ENCODE measurements around the gene SPPL3. TPM values are rescaled to one million over a fixed set of nuclear protein-coding genes. Genes with fewer than 3 reads are reported as not detected.

SPPL3 gene
- polyA plus RNA-seq, 1 experiment: 22.1 TPM

DNA sequence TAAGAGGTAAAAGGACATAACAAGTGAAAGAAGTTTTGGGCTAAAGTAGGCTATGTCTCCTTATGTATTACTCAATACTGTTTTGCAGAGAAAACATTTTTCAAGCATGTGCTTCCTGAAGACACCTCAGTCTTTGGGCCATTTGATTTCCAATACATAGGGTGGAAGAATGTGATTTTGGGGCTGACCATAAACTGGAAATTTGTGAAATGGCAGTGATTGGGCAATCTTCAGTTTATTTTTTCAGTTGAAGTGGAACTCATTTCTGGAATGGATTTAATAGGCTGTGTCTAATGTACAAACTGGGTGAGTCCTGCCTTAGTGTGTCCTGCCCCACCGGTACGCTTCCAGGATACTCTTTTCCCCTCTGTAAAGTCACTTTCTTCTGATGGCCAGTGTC is 181.4 kb downstream of the SPPL3 start:
- no peak for DNase-seq (ENCODE audit: low read depth, low spot score)
- Histone ChIP-seq H3K9me3 (ENCODE audit: control insufficient read depth, insufficient read depth, low read length) (no peaks in the 10 kb centered on the region), H3K27me3 (ENCODE audit: control insufficient read depth, insufficient read depth, low read length) (no peaks in the 10 kb centered on the region), H3K27ac (ENCODE audit: low read depth, low read length) (no peak overlapping the region), H3K4me3 (ENCODE audit: low read depth, low read length) (no peak overlapping the region)
- CTCF ChIA-PET: no interaction called here
- TF ChIP-seq, protein P1, sequence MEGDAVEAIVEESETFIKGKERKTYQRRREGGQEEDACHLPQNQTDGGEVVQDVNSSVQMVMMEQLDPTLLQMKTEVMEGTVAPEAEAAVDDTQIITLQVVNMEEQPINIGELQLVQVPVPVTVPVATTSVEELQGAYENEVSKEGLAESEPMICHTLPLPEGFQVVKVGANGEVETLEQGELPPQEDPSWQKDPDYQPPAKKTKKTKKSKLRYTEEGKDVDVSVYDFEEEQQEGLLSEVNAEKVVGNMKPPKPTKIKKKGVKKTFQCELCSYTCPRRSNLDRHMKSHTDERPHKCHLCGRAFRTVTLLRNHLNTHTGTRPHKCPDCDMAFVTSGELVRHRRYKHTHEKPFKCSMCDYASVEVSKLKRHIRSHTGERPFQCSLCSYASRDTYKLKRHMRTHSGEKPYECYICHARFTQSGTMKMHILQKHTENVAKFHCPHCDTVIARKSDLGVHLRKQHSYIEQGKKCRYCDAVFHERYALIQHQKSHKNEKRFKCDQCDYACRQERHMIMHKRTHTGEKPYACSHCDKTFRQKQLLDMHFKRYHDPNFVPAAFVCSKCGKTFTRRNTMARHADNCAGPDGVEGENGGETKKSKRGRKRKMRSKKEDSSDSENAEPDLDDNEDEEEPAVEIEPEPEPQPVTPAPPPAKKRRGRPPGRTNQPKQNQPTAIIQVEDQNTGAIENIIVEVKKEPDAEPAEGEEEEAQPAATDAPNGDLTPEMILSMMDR (IDR thresholded peaks at IDR 0.05; ENCODE audit: low read depth, low read length): no peak
- POLR2A ChIA-PET: no interaction called here

GRCh38 chr12:120721866-120722265 is 182.3 kb downstream of the SPPL3 start:
- Histone ChIP-seq H3K4me3 (ENCODE audit: low read depth, low read length) (no peak overlapping the region), H3K27ac (ENCODE audit: low read depth, low read length) (no peak overlapping the region), H3K27me3 (ENCODE audit: control insufficient read depth, insufficient read depth, low read length) (no peaks in the 10 kb centered on the region), H3K9me3 (ENCODE audit: control insufficient read depth, insufficient read depth, low read length) (no peaks in the 10 kb centered on the region)
- ChIA-PET CTCF (no interaction called here), POLR2A (no interaction called here)
- DNase-seq (ENCODE audit: low read depth, low spot score): no peak
- TF ChIP-seq, protein P1 (IDR thresholded peaks at IDR 0.05; ENCODE audit: low read depth, low read length): no peak

- Histone ChIP-seq H3K9me3 (ENCODE audit: control insufficient read depth, insufficient read depth, low read length) (no peaks in the 10 kb centered on the region), H3K27ac (ENCODE audit: low read depth, low read length) (peak overlapping the region; percentile 47), H3K4me3 (ENCODE audit: low read depth, low read length) (no peak overlapping the region), H3K27me3 (ENCODE audit: control insufficient read depth, insufficient read depth, low read length) (no peaks in the 10 kb centered on the region)
- TF ChIP-seq, protein P1 (IDR thresholded peaks at IDR 0.05; ENCODE audit: low read depth, low read length): no peak
- POLR2A ChIA-PET: no interaction called here
- DNase-seq (ENCODE audit: low read depth, low spot score): no peak
- CTCF ChIA-PET: interaction anchor here (0.6 to 1.3 kb wide), 3 partner anchors 138 to 251 kb away, joined by 3 to 6 read pairs (median 4); no protein-coding TSS in a partner anchor
Measured at GRCh38 chr12:120720987-120721801, 183.0 kb downstream of the SPPL3 start.

DNA sequence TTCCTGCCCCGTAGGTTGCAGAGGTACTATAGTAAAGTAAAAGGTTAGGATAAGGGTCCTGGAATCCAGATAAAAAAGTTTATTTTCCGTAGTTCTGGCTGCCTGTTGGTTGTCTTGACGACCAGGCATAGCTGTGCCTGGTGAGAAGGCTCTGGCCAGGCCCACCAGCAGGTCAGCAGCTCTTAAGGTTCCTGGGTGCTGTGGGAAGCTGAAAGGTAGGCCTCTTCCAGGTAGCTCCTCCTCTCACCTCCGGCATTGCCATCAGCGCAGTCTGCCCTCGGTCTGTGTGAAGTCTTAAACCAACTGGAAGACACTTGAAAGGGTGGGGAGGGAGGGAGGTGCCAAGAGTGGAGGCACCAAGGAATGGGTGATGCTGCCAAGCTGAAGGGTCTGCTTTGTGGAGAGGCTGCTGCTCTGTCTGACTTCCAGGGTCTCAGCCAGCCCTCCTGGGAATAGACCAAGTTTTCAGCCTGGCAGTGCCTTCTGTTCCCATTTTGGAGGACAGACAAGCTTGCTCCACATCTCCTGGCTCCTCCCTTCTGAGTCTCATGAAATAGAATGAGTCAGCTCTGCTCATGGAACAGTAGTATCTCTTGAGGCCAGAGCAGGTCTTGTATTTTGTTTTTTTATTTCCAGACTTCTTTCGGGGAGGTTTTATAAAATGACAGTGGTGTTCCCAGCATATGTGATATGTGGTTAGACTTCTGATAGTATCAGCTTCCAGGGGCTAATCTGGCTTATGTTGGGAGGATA is 183.7 kb downstream of the SPPL3 start:
- CTCF ChIA-PET: interaction anchor here (0.6 to 1.3 kb wide), 5 partner anchors 71 to 339 kb away, joined by 3 to 6 read pairs (median 4); no protein-coding TSS in a partner anchor
- Histone ChIP-seq H3K9me3 (ENCODE audit: control insufficient read depth, insufficient read depth, low read length) (no peaks in the 10 kb centered on the region), H3K27me3 (ENCODE audit: control insufficient read depth, insufficient read depth, low read length) (no peaks in the 10 kb centered on the region), H3K4me3 (ENCODE audit: low read depth, low read length) (no peak overlapping the region), H3K27ac (ENCODE audit: low read depth, low read length) (peak overlapping the region; percentile 47)
- POLR2A ChIA-PET: no interaction called here
- peak; percentile 20 for DNase-seq (ENCODE audit: low read depth, low spot score)
- TF ChIP-seq, protein P1 (IDR thresholded peaks at IDR 0.05; ENCODE audit: low read depth, low read length): no peak
